SK-N-SH (cell line): Measurements from ENCODE around the gene SLC25A28. TPM values are rescaled to one million over a fixed set of nuclear protein-coding genes. Genes with fewer than 3 reads are reported as not detected.

Experiments used
- CTCF ChIA-PET: fragments of 300-600, 350-600 bp; formaldehyde crosslinking; extraction: SDS; loops from one replicate; lab custom pipeline; 2021; lab: Yijun Ruan, JAX
- POLR2A ChIA-PET: fragments of 350-600 bp; sonication (Branson Sonifier 250); formaldehyde crosslinking; extraction: SDS; loops from one replicate; lab custom pipeline; 2020; ENCODE audit warnings: antibody characterized with exemption, inconsistent platforms; lab: Yijun Ruan, JAX
- DNase-seq: peaks from one replicate; pipeline ENCODE4 v3.0.0; 2012
- H2AFZ ChIP-seq: fragments of 200-600 bp; sonication (generic); 2 replicates; pipeline ENCODE4 v1.8.1; 2016; ENCODE audit warnings: antibody characterized with exemption, mild to moderate bottlenecking, low read depth
- H3F3A ChIP-seq: fragments of 200-600 bp; sonication (generic); replicated peaks from 2 replicates; pipeline ENCODE3; 2016; ENCODE audit warnings: antibody characterized with exemption, mild to moderate bottlenecking; ENCODE audit not compliant: insufficient read depth
- H3K27ac ChIP-seq, 2 experiments: fragments of 200-500 bp in 1 of 2; fragments of 200-600 bp in 1 of 2; sonication (Bioruptor generic) in 1 of 2; sonication (generic), shearing (Covaris generic) in 1 of 2; 2 replicates each; pipeline versions ENCODE4 v1.5.1 to v1.6.1; 2014 to 2016; ENCODE audit warnings: low read depth in 2 of 2, inconsistent platforms in 1 of 2, low read length in 1 of 2, mild to moderate bottlenecking in 1 of 2, mixed read lengths in 1 of 2
- H3K27me3 ChIP-seq: fragments of 200-600 bp; sonication (generic), shearing (Covaris generic); 2 replicates; pipeline ENCODE4 v1.6.1; 2016; ENCODE audit warnings: mixed run types; ENCODE audit not compliant: insufficient read depth
- H3K36me3 ChIP-seq, 2 experiments: fragments of 200-500 bp in 1 of 2; fragments of 200-600 bp in 1 of 2; sonication (Bioruptor generic) in 1 of 2; sonication (generic) in 1 of 2; replicated peaks in 1 of 2; 2 replicates each; pipeline versions ENCODE3 to v1.5.1; 2014 to 2016; ENCODE audit warnings: low read length in 1 of 2, mild to moderate bottlenecking in 1 of 2; ENCODE audit not compliant: insufficient read depth in 2 of 2, control insufficient read depth in 1 of 2
- H3K4me1 ChIP-seq, 2 experiments: fragments of 200-500 bp in 1 of 2; fragments of 200-600 bp in 1 of 2; sonication (Bioruptor generic) in 1 of 2; sonication (generic), shearing (Covaris generic) in 1 of 2; 2 replicates each; pipeline versions ENCODE4 v1.5.1 to v1.6.1; 2014 to 2016; ENCODE audit warnings: low read depth in 1 of 2, low read length in 1 of 2, mixed run types in 1 of 2; ENCODE audit not compliant: insufficient read depth in 2 of 2, control insufficient read depth in 1 of 2
- H3K4me2 ChIP-seq: fragments of 200-600 bp; sonication (generic), shearing (Covaris generic); 2 replicates; pipeline ENCODE4 v1.6.1; 2017; ENCODE audit warnings: mixed run types
- H3K4me3 ChIP-seq, 2 experiments: fragments of 200-500 bp in 1 of 2; fragments of 200-600 bp in 1 of 2; sonication (Bioruptor generic) in 1 of 2; sonication (generic), shearing (Covaris generic) in 1 of 2; 2 replicates each; pipeline versions ENCODE4 v1.5.1 to v1.8.1; 2014 to 2016; ENCODE audit warnings: low read depth in 2 of 2, inconsistent platforms in 1 of 2, low read length in 1 of 2, mild to moderate bottlenecking in 1 of 2, mixed read lengths in 1 of 2, moderate library complexity in 1 of 2
- H3K79me2 ChIP-seq: fragments of 200-600 bp; sonication (generic); 2 replicates; pipeline ENCODE4 v1.8.1; 2017; ENCODE audit warnings: mild to moderate bottlenecking; ENCODE audit not compliant: insufficient read depth
- H3K9ac ChIP-seq: fragments of 200-600 bp; sonication (generic); 2 replicates; pipeline ENCODE4 v1.6.1; 2017; ENCODE audit warnings: mixed run types
- H3K9me2 ChIP-seq: fragments of 200-600 bp; sonication (generic); 2 replicates; pipeline ENCODE4 v1.6.1; 2017; ENCODE audit warnings: mixed run types
- H3K9me3 ChIP-seq: fragments of 200-600 bp; sonication (generic); 2 replicates; pipeline ENCODE4 v1.6.1; 2017; ENCODE audit warnings: mixed run types, mild to moderate bottlenecking, moderate library complexity
- H4K20me1 ChIP-seq: fragments of 200-600 bp; sonication (generic); 2 replicates; pipeline ENCODE4 v1.6.1; 2017; ENCODE audit warnings: mild to moderate bottlenecking, mixed run types; ENCODE audit not compliant: insufficient read depth
- CHD2 ChIP-seq: fragments of 150-350 bp; IDR thresholded peaks from 2 replicates; pipeline ENCODE4 v1.6.1; 2018; ENCODE audit warnings: low read length; ENCODE audit not compliant: partially characterized antibody
- CTCF ChIP-seq: fragments of 200-600 bp; sonication (generic); IDR thresholded peaks from 2 replicates; pipeline ENCODE4 v1.6.1; 2017; ENCODE audit warnings: antibody characterized with exemption, mild to moderate bottlenecking, moderate library complexity
- ELF1 ChIP-seq: IDR thresholded peaks from 2 replicates; pipeline ENCODE4 v1.4.0; 2012
- EP300 ChIP-seq, 2 experiments: IDR thresholded peaks; 2 replicates each; pipeline versions ENCODE4 v1.4.0 to v1.6.1; 2012; ENCODE audit warnings: borderline replicate concordance in 1 of 2, low read depth in 1 of 2, low read length in 1 of 2
- FOSL2 ChIP-seq: IDR thresholded peaks from 2 replicates; pipeline ENCODE4 v1.4.0; 2012; ENCODE audit warnings: low read depth, mild to moderate bottlenecking, moderate library complexity, borderline replicate concordance
- FOXJ3 ChIP-seq: sonication (generic); formaldehyde crosslinking; IDR thresholded peaks from 2 replicates; pipeline ENCODE4 v1.5.1; 2020; ENCODE audit warnings: mild to moderate bottlenecking, missing genetic modification reagents
- FOXM1 ChIP-seq: IDR thresholded peaks from 2 replicates; pipeline ENCODE4 v1.4.0; 2012; ENCODE audit warnings: low read depth, mild to moderate bottlenecking
- GABPA ChIP-seq: IDR thresholded peaks from 2 replicates; pipeline ENCODE4 v1.4.0; 2012; ENCODE audit warnings: low read depth, mild to moderate bottlenecking
- JUND ChIP-seq: IDR thresholded peaks from 2 replicates; pipeline ENCODE4 v1.4.0; 2012
- MEF2A ChIP-seq: IDR thresholded peaks from 2 replicates; pipeline ENCODE4 v1.4.0; 2012; ENCODE audit warnings: low read depth, borderline replicate concordance
- NFIC ChIP-seq: IDR thresholded peaks from 2 replicates; pipeline ENCODE4 v1.4.0; 2012; ENCODE audit warnings: borderline replicate concordance
- NRF1 ChIP-seq: IDR thresholded peaks from 2 replicates; pipeline ENCODE4 v1.6.1; 2012; ENCODE audit warnings: low read depth, mild to moderate bottlenecking, low read length
- POLR2AphosphoS5 ChIP-seq: IDR thresholded peaks from 2 replicates; pipeline ENCODE4 v1.6.1; 2012; ENCODE audit warnings: low read depth, low read length
- RAD21 ChIP-seq: IDR thresholded peaks from 2 replicates; pipeline ENCODE4 v1.6.1; 2012; ENCODE audit warnings: mild to moderate bottlenecking, low read length
- RFX5 ChIP-seq: IDR thresholded peaks from 2 replicates; pipeline ENCODE4 v1.6.1; 2012; ENCODE audit warnings: mild to moderate bottlenecking, improper control_type of control experiment, low read length
- RXRA ChIP-seq: IDR thresholded peaks from 2 replicates; pipeline ENCODE4 v1.4.0; 2012; ENCODE audit warnings: low read depth, mild to moderate bottlenecking, borderline replicate concordance
- SIN3A ChIP-seq: IDR thresholded peaks from 2 replicates; pipeline ENCODE4 v1.6.1; 2012; ENCODE audit warnings: low read depth, mild to moderate bottlenecking, low read length, moderate library complexity, borderline replicate concordance
- TCF12 ChIP-seq: IDR thresholded peaks from 2 replicates; pipeline ENCODE4 v1.4.0; 2012
- TEAD4 ChIP-seq: IDR thresholded peaks from 2 replicates; pipeline ENCODE4 v1.4.0; 2012; ENCODE audit warnings: mild to moderate bottlenecking, borderline replicate concordance; ENCODE audit not compliant: insufficient read depth
- YY1 ChIP-seq: IDR thresholded peaks from 2 replicates; pipeline ENCODE4 v1.4.0; 2012; ENCODE audit warnings: low read depth, mild to moderate bottlenecking
- ZBTB33 ChIP-seq: IDR thresholded peaks from 2 replicates; pipeline ENCODE4 v1.4.0; 2012; ENCODE audit warnings: low read depth, borderline replicate concordance
- WGBS: methylation state at CpG from one replicate; pipeline ENCODE4 v1.1.6; 2017; ENCODE audit warnings: low lambda C conversion rate; 5-methylcytosine and 5-hydroxymethylcytosine counted together
- polyA plus RNA-seq, 3 experiments: library from polyadenylated mRNA; depleted of rRNA; stranded (reverse); fragments of >200 nt; gene quantifications; 2 replicates each; pipeline ENCODE4 v1.2.3, GENCODE V29; 2012
- TF ChIP-seq, protein P1 (sequence below): fragments of 150-350 bp; IDR thresholded peaks from 2 replicates; pipeline ENCODE4 v1.6.1; 2017; ENCODE audit warnings: antibody characterized with exemption, low read length, low read depth, borderline replicate concordance
- TF ChIP-seq, protein P2 (sequence below): IDR thresholded peaks from 2 replicates; pipeline ENCODE4 v1.4.0; 2012; ENCODE audit warnings: low read depth, borderline replicate concordance

The SLC25A28 gene
- polyA plus RNA-seq, 1 of the 3 experiments (the other 2 are of a cell fraction): 23.8 TPM

DNA sequence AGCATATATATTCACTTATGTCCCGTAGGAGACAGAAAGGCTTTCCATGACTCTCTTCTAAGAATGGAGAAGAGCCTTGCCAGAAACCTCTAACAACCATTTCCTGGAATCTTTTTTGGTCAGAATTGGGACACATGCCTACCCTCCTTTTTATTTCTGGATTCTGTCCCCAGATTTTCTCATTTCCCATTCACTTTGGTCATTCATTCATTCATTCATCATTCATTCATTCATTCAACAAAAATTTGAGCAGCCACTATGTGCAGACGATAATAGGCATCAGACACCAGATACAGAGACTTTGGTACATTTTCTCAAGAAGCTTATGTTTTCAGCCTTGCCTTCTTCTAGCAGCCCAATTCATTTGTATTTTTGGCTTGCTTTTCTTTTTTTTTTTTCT lies 45.1 kb upstream of the SLC25A28 start:
- Histone ChIP-seq H3K4me1 (peaks cover 0 to 11% of the 10 kb centered on the region in 2 experiments; a peak in 2 of 4 replicates), H3K4me2 (no peak overlapping the region), H3K27me3 (no peaks in the 10 kb centered on the region), H4K20me1 (no peaks in the 10 kb centered on the region), H2AFZ (no peak overlapping the region), H3K4me3 (no peak overlapping the region), H3K27ac (peak overlapping the region in 1 of 2 experiments; percentile 95; a peak in 2 of 4 replicates), H3K79me2 (peaks cover 70% of the 10 kb centered on the region), H3K9ac (no peak overlapping the region), H3F3A (peaks cover 45% of the 10 kb centered on the region), H3K36me3 (peaks cover 16 to 56% of the 10 kb centered on the region in 2 experiments), H3K9me3 (no peaks in the 10 kb centered on the region), H3K9me2 (no peaks in the 10 kb centered on the region)
- WGBS: 96% methylated on average over 2 of the region's 2 CpGs
- POLR2A ChIA-PET: no interaction called here
- no peak for TF ChIP-seq NFIC
- TF ChIP-seq GABPA: no peak
- no peak for TF ChIP-seq FOSL2
- TF ChIP-seq NRF1: no peak
- no peak for TF ChIP-seq TCF12
- no peak for TF ChIP-seq YY1
- TF ChIP-seq MEF2A: no peak
- TF ChIP-seq JUND: no peak
- no peak for TF ChIP-seq ELF1
- no peak for TF ChIP-seq FOXM1
- no peak for TF ChIP-seq CTCF
- TF ChIP-seq RFX5: no peak
- CTCF ChIA-PET: interaction anchor here (1.2 kb wide), 1 partner anchor 17 kb away, joined by 3 read pairs; no protein-coding TSS in a partner anchor
- DNase-seq: no peak

DNA sequence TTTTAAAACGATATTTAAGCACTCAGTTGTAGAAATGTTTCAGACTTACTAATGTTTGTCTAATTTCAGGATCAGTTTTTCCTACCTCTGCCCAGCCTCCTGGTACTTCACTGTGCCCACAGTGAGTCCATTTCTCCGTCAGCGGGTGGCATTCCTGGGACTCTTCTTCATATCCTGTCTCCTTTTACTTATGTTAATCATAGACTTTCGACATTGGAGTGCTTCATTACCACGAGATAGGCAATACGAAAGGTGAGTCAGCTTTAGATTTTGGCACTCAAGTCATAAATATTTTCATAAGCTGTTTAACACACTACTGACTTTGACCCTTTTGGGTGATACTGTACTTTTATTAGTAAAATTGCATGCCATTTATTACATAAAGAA lies 41.1 kb upstream of the SLC25A28 start:
- Histone ChIP-seq H3K79me2 (peaks cover 58% of the 10 kb centered on the region), H3K4me3 (peak overlapping the region in 1 of 2 experiments; percentile 91; a peak in 2 of 4 replicates), H3K4me1 (peaks cover 5 to 6% of the 10 kb centered on the region in 2 experiments; a peak in 3 of 4 replicates), H4K20me1 (no peaks in the 10 kb centered on the region), H3K27me3 (no peaks in the 10 kb centered on the region), H3K36me3 (peaks cover 6 to 38% of the 10 kb centered on the region in 2 experiments), H3K4me2 (peak overlapping the region; percentile 94), H3K9ac (peak overlapping the region; percentile 94), H2AFZ (no peak overlapping the region), H3K27ac (peak overlapping the region; percentile 34 to 92; a peak in 3 of 4 replicates), H3K9me3 (no peaks in the 10 kb centered on the region), H3F3A (peaks cover 36% of the 10 kb centered on the region), H3K9me2 (no peaks in the 10 kb centered on the region)
- POLR2A ChIA-PET: no interaction called here
- whole genome bisulfite sequencing: 10% methylated on average over 6 of the region's 6 CpGs
- no peak for DNase-seq
- CTCF ChIA-PET: interaction anchor here (1.6 kb wide), 1 partner anchor 10 kb away, joined by 3 read pairs; no protein-coding TSS in a partner anchor
- TF ChIP-seq FOXJ3 (CRISPR knock-in tag) (no peak), NRF1 (no peak), CHD2 (no peak), ZBTB33 (no peak), FOSL2 (peak; percentile 85), SIN3A (no peak), YY1 (no peak), RXRA (no peak), TEAD4 (peak; percentile 53; the same call in 1 of the 2 replicates), JUND (peak; percentile 60; the same call in 1 of the 2 replicates), POLR2AphosphoS5 (no peak), RFX5 (no peak), RAD21 (no peak), TCF12 (peak; percentile 72), EP300 (IDR thresholded peaks at IDR 0.05; ENCODE audit: borderline replicate concordance in 1 of 2, low read depth in 1 of 2, low read length in 1 of 2) (peak in 1 of 2 experiments; percentile 72; a peak in 2 of 4 replicates), GABPA (no peak)
- TF ChIP-seq, protein P1, sequence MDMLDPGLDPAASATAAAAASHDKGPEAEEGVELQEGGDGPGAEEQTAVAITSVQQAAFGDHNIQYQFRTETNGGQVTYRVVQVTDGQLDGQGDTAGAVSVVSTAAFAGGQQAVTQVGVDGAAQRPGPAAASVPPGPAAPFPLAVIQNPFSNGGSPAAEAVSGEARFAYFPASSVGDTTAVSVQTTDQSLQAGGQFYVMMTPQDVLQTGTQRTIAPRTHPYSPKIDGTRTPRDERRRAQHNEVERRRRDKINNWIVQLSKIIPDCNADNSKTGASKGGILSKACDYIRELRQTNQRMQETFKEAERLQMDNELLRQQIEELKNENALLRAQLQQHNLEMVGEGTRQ: no peak
- TF ChIP-seq, protein P2, sequence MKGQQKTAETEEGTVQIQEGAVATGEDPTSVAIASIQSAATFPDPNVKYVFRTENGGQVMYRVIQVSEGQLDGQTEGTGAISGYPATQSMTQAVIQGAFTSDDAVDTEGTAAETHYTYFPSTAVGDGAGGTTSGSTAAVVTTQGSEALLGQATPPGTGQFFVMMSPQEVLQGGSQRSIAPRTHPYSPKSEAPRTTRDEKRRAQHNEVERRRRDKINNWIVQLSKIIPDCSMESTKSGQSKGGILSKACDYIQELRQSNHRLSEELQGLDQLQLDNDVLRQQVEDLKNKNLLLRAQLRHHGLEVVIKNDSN: no peak
